Measurements from ENCODE around the gene AP2A2. TPM values are rescaled to one million over a fixed set of nuclear protein-coding genes. Genes with fewer than 3 reads are reported as not detected.

The AP2A2 gene
- total RNA-seq, 1 experiment from 2014 or later = 17.7 TPM

DNA sequence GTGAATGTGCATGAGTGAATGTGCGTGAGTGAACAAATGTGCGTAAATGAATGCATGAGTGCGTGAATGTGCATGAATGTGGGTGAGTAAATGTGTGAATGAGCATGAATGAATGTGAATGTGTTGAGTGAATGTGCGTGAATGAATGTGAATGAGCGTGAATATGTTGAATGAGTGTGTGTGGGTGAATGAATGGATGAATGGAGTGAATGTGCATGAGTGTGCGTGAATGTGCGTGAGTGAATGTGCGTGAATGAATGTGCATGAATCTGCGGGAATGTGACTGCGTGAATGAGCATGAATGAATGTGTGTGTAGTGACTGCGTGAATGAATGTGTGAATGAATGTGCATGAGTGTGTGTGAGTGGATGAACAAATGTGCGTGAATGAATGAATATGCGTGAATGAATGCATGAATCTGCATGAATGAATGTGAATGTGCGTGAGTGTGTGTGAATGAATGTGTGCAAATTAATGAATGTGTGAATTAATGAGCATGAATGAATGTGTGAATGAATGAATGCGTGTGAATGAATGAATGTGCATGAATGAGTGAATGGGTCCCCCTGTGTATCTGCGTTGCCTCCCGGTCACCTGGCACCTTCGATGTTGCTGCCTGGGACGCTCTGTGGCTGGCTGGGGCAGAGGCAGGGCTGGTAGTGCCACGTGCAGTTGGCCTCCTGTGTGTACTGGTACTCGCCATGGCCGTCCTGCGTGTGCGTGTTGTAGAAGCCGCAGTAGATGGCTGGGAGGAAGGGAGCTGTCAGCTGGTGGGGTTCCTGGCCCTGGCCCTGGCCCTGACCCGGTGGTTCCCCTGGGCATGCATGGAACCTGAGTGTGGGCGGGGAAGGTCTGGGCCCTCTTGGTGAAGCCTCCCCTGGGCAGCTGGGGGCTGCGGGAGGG is 97.5 kb downstream of the AP2A2 start:
- no peaks in the 10 kb centered on the region for H3K4me1 ChIP-seq (replicated peaks)
- H3K36me3 ChIP-seq = no peaks in the 10 kb centered on the region
- no peak overlapping the region for H3K27ac ChIP-seq
- DNase-seq (ENCODE audit: low read depth in 1 of 2, low spot score in 2 of 2) = no peak
- H3K4me3 ChIP-seq = no peak overlapping the region
- no peaks in the 10 kb centered on the region for H3K9me3 ChIP-seq (replicated peaks)
- no peaks in the 10 kb centered on the region for H3K27me3 ChIP-seq (replicated peaks)

- Histone ChIP-seq H3K9me3 (replicated peaks) (no peaks in the 10 kb centered on the region), H3K27me3 (replicated peaks) (no peaks in the 10 kb centered on the region), H3K27ac (no peak overlapping the region), H3K36me3 (no peaks in the 10 kb centered on the region), H3K4me1 (replicated peaks) (no peaks in the 10 kb centered on the region), H3K4me3 (no peak overlapping the region)
- DNase-seq (ENCODE audit: low read depth in 1 of 2, low spot score in 2 of 2) = no peak
Observed at GRCh38 chr11:1023811-1024596, 98.3 kb downstream of the AP2A2 start.

- H3K4me3 ChIP-seq = no peak overlapping the region
- H3K36me3 ChIP-seq = no peaks in the 10 kb centered on the region
- H3K27ac ChIP-seq = no peak overlapping the region
- no peaks in the 10 kb centered on the region for H3K4me1 ChIP-seq (replicated peaks)
- no peaks in the 10 kb centered on the region for H3K9me3 ChIP-seq (replicated peaks)
- no peaks in the 10 kb centered on the region for H3K27me3 ChIP-seq (replicated peaks)
- DNase-seq (ENCODE audit: low read depth in 1 of 2, low spot score in 2 of 2) = no peak
Observed at GRCh38 chr11:1024597-1025409, 99.1 kb downstream of the AP2A2 start.

DNA sequence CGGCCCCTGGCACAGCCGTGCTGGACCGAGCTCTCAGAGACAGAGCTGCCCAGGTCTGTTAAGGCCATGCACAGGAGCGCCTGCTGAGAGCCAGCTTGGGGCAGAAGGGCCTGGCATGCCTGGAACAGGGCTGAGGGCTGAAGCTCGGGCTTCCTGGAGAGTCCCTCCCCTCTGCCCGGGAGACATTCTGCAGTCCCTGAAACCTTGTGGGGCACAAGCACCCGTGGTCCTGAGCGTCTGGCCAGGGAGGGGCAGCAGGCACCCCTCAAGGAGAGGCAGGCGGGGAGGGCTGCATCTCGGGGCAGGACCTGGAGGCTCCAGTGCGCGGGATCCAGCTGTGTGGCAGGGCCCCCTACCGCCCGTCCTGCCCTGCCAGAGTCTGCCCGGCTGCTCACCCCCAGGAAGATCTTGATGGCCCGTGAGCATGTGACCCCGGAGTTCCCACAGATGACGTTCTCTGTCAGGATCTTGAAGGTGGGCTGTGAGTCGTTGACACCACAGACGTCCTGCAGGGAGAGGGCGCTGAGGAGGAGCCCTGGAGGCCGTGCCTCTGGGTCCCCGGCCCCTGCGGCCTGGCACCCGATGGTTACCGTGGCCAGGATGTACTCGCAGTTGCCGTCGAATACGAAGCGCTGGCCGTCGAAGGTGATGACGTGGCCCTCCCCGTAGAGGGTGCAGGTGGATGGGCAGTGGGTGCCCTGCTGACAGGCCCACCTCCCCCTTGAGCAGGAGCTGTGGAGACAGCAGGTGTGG is 99.9 kb downstream of the AP2A2 start:
- Histone ChIP-seq H3K27me3 (replicated peaks) (no peaks in the 10 kb centered on the region), H3K36me3 (no peaks in the 10 kb centered on the region), H3K9me3 (replicated peaks) (no peaks in the 10 kb centered on the region), H3K27ac (no peak overlapping the region), H3K4me3 (no peak overlapping the region), H3K4me1 (replicated peaks) (no peaks in the 10 kb centered on the region)
- no peak for DNase-seq (ENCODE audit: low read depth in 1 of 2, low spot score in 2 of 2)

- no peaks in the 10 kb centered on the region for H3K27me3 ChIP-seq (replicated peaks)
- H3K9me3 ChIP-seq (replicated peaks) = no peaks in the 10 kb centered on the region
- DNase-seq (ENCODE audit: low read depth in 1 of 2, low spot score in 2 of 2) = no peak
- no peaks in the 10 kb centered on the region for H3K4me1 ChIP-seq (replicated peaks)
- H3K27ac ChIP-seq = no peak overlapping the region
- no peak overlapping the region for H3K4me3 ChIP-seq
- H3K36me3 ChIP-seq = no peaks in the 10 kb centered on the region
Observed at GRCh38 chr11:1026163-1026450, 100.4 kb downstream of the AP2A2 start.

- DNase-seq (ENCODE audit: low read depth in 1 of 2, low spot score in 2 of 2) = no peak
Observed at GRCh38 chr11:1026641-1027482, 101.2 kb downstream of the AP2A2 start.

DNA sequence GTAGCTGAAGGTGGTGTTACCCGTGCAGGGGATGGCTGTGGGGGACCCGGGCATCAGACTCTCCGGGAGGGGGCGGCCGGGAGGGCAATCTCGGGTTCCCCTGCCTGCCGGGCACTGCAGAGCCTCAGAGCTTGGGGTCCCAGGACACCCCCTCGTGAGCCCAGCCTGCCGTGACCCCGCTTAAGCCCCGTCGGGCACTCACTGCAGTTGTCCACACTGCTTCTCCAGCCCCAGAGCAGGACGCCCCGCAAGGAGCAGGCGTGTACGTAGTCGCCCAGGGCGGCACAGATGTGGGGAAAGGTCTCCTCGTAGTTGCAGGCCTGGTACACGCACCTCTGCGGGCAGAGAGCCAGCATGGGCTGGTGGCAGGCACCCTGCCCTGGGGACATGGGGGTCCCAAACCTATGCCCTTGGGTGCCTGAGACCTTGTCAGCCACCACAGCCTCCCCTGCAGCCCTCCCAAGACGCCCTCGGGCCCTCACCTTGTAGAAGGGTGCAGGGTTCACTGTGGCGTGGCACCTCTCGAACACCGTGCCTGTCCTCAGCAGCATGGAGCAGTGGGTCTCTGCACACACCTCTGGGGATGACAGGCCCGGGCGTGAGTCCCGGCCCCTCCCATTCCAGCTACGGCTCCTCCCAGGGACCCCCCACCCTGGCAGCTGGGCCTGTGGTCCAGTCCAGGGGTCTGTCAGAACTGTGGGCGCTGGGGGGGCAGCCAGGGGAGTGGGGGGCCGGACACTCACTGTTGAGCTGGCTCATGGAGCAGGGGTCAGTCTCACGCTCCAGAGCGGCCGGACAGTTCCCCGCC is 102.0 kb downstream of the AP2A2 start:
- Histone ChIP-seq H3K4me1 (replicated peaks) (no peaks in the 10 kb centered on the region), H3K9me3 (replicated peaks) (no peaks in the 10 kb centered on the region), H3K27ac (no peak overlapping the region), H3K27me3 (replicated peaks) (no peaks in the 10 kb centered on the region), H3K4me3 (no peak overlapping the region), H3K36me3 (no peaks in the 10 kb centered on the region)
- DNase-seq (ENCODE audit: low read depth in 1 of 2, low spot score in 2 of 2) = no peak

More at GRCh38 chr11:1026641-1027482, 101.2 kb downstream of the AP2A2 start:
- no peaks in the 10 kb centered on the region for H3K4me1 ChIP-seq (replicated peaks)
- H3K27ac ChIP-seq = no peak overlapping the region
- no peaks in the 10 kb centered on the region for H3K27me3 ChIP-seq (replicated peaks)
- no peaks in the 10 kb centered on the region for H3K9me3 ChIP-seq (replicated peaks)
- no peak overlapping the region for H3K4me3 ChIP-seq
- H3K36me3 ChIP-seq = no peaks in the 10 kb centered on the region

- Histone ChIP-seq H3K27me3 (replicated peaks) (no peaks in the 10 kb centered on the region), H3K27ac (no peak overlapping the region), H3K4me1 (replicated peaks) (no peaks in the 10 kb centered on the region), H3K36me3 (no peaks in the 10 kb centered on the region), H3K9me3 (replicated peaks) (no peaks in the 10 kb centered on the region), H3K4me3 (no peak overlapping the region)
- DNase-seq (ENCODE audit: low read depth in 1 of 2, low spot score in 2 of 2) = no peak
Observed at GRCh38 chr11:1028291-1028540, 102.5 kb downstream of the AP2A2 start.

DNA sequence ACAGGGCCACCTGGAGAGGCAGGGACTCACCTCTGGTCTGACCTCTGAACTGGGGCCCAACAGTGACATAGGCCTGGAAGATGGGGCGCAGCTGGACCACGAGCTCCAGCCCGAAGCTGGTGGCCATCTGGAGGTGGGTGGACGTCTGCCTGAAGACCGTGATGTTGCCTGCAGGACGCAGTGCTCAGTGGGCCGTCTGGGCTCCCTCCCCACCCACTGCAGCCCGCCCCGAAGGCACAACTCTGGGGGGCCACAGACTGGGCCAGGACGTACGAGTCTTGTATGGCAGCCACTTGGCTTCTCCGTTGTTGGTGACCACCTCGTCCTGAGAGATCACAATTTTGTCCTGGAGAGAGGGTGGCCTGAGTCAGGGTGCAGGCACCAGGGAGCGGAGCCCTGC is 102.9 kb downstream of the AP2A2 start:
- H3K4me1 ChIP-seq (replicated peaks) = no peaks in the 10 kb centered on the region
- no peaks in the 10 kb centered on the region for H3K27me3 ChIP-seq (replicated peaks)
- no peak overlapping the region for H3K27ac ChIP-seq
- H3K4me3 ChIP-seq = no peak overlapping the region
- DNase-seq (ENCODE audit: low read depth in 1 of 2, low spot score in 2 of 2) = no peak
- no peaks in the 10 kb centered on the region for H3K36me3 ChIP-seq
- H3K9me3 ChIP-seq (replicated peaks) = no peaks in the 10 kb centered on the region

- Histone ChIP-seq H3K36me3 (no peaks in the 10 kb centered on the region), H3K9me3 (replicated peaks) (no peaks in the 10 kb centered on the region), H3K27ac (no peak overlapping the region), H3K4me3 (no peak overlapping the region), H3K4me1 (replicated peaks) (no peaks in the 10 kb centered on the region), H3K27me3 (replicated peaks) (no peaks in the 10 kb centered on the region)
- no peak for DNase-seq (ENCODE audit: low read depth in 1 of 2, low spot score in 2 of 2)
Observed at GRCh38 chr11:1029051-1029450, 103.4 kb downstream of the AP2A2 start.

DNA sequence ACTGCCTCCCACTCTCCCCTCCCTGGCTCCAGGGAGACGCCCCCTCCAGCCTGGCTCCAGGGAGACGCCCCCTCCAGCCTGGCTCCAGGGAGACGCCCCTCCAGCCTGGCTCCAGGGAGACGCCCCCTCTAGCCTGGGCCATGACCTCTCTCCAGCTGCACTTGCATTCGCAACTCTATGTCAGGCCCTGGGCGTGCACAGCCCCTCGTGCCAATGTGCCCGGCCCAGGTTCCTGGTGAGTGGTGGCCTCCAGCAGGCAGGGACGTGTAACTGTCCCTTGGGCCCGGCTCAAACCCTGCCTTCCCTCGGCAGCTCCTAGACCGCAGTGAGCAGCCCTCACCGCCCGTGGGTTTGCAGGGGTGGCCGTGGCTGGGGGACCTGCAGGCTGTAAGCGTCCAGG is 104.0 kb downstream of the AP2A2 start:
- Histone ChIP-seq H3K27ac (no peak overlapping the region), H3K27me3 (replicated peaks) (no peaks in the 10 kb centered on the region), H3K9me3 (replicated peaks) (no peaks in the 10 kb centered on the region), H3K4me3 (no peak overlapping the region), H3K36me3 (no peaks in the 10 kb centered on the region), H3K4me1 (replicated peaks) (no peaks in the 10 kb centered on the region)
- DNase-seq (ENCODE audit: low read depth in 1 of 2, low spot score in 2 of 2) = no peak

DNA sequence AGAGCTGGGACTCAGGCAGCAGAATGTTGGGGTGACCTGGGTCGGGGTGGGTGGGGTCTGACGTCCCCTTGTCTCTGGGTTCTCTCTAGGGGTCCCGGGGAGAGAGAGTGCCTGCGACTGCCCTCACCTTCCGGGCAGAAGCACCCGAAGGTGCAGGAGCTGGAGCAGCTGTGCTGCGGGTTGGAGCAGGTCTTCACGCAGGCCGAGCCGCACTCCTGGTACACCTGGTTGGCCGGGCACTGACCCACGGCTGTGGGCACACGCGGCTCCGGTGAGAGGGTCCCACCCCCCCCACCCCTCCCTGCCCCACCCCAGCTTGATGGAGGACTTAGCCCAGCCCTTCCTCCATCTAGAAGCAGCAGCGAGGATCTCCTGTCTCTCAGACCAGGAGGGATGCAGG is 104.4 kb downstream of the AP2A2 start:
- Histone ChIP-seq H3K36me3 (no peaks in the 10 kb centered on the region), H3K27ac (no peak overlapping the region), H3K4me1 (replicated peaks) (no peaks in the 10 kb centered on the region), H3K9me3 (replicated peaks) (no peaks in the 10 kb centered on the region), H3K4me3 (no peak overlapping the region), H3K27me3 (replicated peaks) (no peaks in the 10 kb centered on the region)
- DNase-seq (ENCODE audit: low read depth in 1 of 2, low spot score in 2 of 2) = no peak
